SH-SY5Y (cell line): ENCODE data around the gene MALRD1.

Experiments used
- GATA2 ChIP-seq: IDR thresholded peaks from 2 replicates; pipeline ENCODE4 v1.6.1; 2011; ENCODE audit warnings: mild to moderate bottlenecking, low read depth, low read length
- GATA3 ChIP-seq: IDR thresholded peaks from 2 replicates; pipeline ENCODE4 v1.6.1; 2011; ENCODE audit warnings: low read depth, mild to moderate bottlenecking, low read length, moderate library complexity

The MALRD1 gene

DNA sequence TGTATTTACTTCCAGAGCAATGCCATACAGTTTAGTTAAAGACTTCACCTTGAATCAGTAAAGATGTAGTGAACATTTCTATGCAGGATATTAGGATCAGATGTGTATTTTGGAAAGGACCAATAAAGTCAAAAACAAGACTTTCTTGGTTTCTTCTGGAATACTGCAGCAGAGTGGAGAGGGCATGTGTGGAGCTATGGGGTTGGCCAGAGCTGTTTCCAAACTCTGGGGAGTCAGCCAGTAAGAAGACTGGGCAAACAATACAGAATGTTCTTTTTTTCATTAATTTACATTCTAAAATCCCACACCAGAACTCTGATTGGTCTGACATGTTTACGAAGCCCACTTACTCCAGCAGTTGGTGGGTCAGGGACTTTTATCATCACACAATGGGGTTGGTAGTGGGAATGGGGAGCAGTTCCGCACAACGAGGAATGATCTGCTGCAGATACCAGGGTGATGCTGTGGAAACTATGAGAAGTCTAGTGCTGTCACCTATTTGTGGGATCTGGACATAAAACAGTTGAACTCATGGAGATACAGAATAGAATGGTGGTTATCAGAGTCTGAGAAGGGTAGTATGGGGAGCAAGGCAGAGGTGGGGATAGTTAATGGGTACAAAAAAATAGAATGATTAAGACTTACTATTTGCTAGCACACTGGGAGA is 267.7 kb downstream of the MALRD1 start:
- TF ChIP-seq GATA3 = no peak
- no peak for TF ChIP-seq GATA2

DNA sequence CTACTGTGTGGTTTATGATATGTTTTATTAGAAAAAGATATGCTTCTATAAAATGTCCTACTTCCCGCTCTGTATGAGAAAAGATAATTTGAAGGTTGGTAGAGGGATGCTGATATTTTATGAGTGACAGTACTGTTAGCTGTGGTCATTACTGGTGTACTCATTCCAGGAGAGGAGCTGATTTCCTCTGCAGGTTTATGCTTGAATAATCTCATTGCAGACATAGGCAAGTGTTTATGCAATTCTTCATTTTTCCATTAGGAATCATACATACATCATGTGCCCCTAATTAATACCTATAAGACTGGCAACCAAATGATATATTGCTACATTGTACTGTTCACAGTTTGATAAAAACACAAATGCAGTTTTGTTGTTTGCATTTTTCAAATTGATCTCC is 269.4 kb downstream of the MALRD1 start:
- TF ChIP-seq GATA2 = no peak
- no peak for TF ChIP-seq GATA3

DNA sequence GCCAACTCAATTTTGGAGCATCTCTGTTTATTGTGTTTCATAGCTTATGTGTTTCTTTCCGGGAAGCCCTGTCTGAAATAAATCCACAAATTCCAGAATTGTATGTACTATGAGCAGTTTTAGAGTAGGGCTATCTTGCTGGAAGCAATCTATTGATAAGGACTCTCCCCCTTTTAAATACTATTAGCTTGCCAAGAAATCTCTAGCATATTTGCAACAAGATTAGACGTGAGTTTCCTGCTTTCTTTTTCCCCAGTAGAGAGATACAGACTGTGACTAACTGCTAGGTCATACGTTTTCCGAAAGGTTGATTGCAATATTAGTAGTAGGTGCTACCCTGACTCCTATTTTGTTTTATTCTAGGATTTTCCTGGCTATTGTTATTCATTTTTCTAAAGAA is 277.0 kb downstream of the MALRD1 start:
- TF ChIP-seq GATA3 = no peak
- TF ChIP-seq GATA2 = no peak

DNA sequence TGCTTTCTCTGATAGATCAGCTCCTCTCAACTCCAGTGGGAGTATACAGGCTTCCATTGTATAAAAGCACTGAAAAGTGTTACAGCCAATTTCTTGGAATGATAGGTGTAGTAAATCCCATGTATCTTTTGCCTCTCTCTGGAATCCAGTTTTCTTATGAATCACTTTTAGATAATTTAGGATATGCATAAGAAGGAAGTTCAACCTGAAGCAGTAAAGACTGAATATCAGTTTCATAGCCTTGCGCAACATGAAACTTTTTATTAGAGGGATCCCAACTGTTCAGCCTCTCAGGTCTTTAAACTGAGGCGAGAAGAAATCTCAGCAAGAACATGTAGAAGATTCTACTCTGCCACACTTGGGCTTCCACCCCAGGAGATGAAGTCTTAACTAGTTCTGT is 280.0 kb downstream of the MALRD1 start:
- TF ChIP-seq GATA3 (no peak), GATA2 (no peak)

DNA sequence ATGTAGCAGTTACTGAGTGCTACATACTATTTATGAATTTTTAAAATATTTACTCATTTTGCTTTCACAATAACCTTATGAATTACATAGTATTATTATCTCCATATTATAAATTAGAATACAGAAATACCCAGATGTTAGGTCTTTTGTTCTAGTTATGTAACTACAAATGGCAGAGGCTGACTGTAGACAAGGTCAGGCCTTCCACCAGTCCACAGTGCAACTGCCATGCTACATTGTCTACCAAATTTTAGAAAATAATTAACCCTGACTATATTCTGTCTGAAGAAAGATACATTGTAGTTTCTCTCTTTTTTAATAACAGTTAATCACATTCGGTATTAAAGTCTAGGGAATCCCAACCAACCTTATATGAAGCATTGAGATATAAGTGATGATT is 280.9 kb downstream of the MALRD1 start:
- TF ChIP-seq GATA2 (no peak), GATA3 (no peak)

DNA sequence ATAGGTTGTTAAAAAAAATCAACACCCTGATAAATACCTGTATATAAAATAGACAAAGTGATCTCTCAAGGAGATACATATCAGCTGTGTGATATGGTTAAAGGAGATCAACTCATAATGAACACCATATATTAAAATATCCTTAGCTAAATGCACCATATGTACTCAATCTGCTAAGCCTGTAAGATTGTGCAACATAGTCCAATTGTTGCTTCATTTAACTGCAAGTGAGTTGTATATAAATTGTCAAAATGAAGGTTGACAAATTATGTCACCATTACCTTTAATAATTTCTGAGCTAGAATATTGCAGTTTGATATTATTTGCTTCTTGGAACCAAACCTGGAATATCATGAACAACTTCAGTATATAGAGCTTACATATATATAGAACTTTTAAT is 283.7 kb downstream of the MALRD1 start:
- no peak for TF ChIP-seq GATA2
- no peak for TF ChIP-seq GATA3

DNA sequence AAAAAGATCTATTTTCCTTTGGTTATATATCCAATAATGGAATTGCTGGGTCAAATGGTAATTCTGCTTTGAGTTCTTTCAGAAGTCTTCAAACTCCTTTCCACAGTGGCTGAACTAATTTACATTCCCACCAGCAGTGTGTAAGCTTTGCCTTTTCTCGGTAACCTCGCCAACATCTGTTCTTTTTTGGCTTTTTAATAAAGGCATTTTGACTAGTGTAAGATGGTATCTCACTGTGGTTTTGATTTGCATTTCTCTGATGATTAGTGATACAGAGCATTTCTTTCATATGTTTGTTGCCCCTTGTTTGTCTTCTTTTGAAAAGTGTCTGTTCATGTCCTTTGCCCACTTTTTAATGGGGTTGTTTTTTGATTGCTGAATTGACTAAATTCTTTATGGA is 285.0 kb downstream of the MALRD1 start:
- TF ChIP-seq GATA2 = no peak
- TF ChIP-seq GATA3 = no peak

DNA sequence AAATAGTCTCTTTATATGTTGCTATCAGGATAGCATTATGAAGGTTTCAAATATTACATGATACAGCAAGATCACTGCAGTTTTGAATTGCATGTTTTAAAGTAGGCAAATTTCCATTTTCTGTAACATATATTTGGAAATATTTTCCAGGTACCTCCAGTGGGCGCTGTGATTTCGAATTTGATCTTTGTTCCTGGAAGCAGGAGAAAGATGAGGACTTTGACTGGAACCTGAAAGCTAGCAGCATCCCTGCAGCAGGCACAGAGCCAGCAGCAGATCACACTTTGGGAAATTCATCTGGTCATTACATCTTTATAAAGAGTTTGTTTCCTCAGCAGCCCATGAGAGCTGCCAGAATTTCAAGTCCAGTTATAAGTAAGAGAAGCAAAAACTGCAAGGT is 299.0 kb downstream of the MALRD1 start:
- no peak for TF ChIP-seq GATA3
- TF ChIP-seq GATA2 = no peak

DNA sequence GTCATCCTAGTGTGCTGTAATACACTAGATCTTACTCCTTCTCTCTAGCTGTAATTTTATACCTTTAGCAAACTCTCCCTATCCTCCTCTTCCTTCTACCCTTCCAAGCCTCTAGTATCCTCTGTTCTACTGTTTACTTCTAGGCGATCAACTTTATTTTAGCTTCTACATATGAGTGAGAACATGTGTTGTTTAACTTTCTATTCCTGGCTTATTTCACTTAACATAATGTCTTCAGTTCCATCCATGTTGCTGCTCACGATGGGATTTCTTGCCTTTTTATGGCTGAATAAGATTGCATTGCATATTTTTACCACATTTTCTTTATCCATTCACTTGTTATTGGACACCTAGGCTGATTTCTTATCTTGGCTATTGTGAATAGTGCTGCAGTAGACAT is 318.6 kb downstream of the MALRD1 start:
- no peak for TF ChIP-seq GATA3
- no peak for TF ChIP-seq GATA2

DNA sequence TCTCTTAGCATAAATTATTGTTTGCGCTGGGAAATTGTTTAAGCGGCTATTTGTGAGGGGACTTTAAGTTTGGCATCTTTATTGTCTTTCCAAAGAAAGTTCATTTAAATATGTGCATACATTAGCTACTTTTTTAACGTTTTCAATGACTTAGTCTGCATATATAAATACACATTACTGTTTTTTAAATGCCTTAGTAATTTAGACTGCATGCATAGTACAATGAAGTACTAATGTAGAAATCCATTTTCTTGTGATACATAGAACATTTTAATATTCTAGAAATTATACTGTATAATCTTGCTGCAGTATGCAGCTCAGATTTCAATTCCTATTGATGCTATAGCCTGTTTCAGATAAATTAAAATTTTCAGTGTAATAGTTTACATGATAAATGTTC is 325.4 kb downstream of the MALRD1 start:
- TF ChIP-seq GATA3 (no peak), GATA2 (no peak)

DNA sequence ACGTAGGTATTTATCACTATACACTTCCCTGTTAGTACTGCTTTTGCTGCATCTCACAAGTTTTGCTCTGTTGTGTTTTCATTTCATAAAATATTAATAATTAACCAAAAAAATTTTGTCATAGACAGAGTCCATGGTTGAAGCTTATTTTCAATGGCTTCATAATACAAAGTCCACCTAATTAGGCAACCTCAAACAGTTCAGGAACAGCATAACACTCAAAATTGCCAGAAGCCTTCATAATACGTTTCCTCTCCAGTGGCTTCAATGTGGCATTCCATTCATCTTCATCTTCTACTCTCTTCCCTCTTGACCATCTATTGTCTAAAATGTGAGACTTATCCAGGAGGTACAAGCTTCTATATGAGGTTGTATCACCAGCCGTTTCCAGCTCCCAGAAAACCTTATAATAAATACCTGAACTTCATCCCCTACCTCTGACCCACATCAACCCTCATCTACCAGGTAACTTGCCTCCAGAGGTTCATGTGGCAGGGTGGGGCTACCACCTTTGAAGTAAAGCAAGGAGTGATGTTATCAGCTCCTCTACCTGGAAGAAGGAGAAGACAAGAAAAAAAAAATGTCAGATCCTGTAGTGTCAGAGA is 337.3 kb downstream of the MALRD1 start:
- TF ChIP-seq GATA3 (no peak), GATA2 (no peak)

DNA sequence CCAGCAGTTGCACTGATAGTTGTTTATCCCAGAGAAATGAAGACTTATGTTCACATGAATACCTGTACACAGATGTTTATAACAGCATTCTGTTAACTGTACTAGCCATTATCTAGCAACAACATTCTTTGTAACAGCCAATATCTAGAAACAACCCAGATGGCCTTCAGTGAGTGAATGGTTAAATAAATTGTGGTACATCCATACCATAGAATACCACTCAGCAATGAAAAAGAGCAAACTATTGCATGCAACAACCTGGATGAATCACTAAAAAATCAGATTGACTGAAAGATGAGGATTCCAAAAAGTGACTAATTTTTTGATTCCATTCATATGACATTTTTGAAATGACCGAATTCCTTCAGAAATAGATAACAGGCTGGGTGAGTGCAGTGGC is 360.3 kb downstream of the MALRD1 start:
- TF ChIP-seq GATA2 = no peak
- TF ChIP-seq GATA3 = no peak

DNA sequence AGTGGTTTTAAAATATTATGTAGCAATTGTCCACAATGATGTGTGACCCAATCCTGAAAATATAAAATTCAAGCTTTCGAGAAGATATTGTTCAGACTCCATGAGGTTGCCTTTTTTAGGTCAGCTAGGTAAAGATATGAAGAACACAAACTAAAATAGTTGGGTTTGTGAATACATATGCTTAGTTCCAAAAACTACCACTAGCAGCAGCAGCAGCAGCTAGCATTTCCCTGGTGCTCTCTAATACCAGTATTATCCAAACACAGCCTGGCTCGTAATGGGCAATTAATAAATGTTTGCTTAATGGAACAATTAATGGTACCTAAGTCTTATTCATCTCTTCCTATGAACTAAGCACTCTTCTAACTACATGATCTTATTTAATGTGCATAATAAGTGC is 362.5 kb downstream of the MALRD1 start:
- TF ChIP-seq GATA3 = no peak

DNA sequence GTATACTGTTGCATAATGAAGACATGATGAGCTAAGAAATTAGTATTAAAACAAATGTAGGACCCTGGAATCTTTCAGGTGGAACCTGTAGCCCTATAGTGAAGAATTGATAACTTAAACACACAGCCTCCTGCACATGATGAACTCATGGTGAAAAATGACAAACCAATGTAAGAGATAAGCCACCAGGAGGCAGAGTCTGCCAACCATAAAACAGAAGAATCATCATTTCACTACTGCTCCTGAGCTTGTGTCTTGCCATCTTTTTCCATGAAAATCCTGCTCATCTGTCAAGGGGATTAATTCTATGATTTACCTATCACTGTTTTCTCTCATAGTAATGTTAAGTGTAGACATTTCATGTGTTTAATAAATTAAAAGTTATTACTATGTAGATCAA is 363.9 kb downstream of the MALRD1 start:
- TF ChIP-seq GATA3 = no peak
- TF ChIP-seq GATA2 = no peak

DNA sequence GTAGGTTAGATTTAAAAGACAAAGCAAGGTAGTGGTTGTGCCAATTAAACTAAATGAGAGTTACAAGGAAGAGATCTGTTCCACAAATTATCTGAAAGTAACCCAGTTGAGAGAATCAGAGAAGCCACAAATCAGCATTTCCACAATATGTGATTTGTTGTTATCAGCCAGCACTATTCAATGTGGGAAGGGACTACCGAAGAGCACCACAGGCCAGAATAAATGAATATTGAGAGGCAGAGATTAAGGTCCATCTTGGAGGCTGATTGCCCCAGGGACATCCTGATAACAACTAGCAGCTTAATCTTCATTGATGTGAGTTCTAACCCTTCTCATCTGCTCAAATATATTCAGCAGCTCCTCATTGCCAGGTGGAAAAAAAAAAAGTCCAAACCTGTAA is 367.6 kb downstream of the MALRD1 start:
- TF ChIP-seq GATA3 = no peak
- no peak for TF ChIP-seq GATA2

DNA sequence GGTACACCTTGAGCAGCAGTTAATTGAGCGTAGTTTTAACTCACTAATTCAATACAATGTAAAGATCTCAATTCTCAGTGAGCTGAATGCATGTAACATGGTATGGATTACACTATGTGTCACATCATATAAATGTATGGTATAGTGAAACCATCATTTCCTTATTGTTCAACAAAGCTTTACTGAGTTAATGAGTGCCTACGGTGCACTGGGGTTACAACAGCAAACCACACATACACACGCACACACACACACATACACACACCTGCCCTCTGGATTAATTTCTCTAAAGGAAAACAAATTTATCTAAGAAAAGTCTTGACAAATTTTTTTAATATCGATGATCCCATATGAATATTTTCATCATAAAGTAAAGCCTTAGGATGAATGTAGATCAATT is 369.1 kb downstream of the MALRD1 start:
- no peak for TF ChIP-seq GATA2
- no peak for TF ChIP-seq GATA3
